Measurements from ENCODE around the gene ZNF407.

Gene ZNF407

GRCh38 chr18:74788657-74789056 is 191.0 kb downstream of the ZNF407 start:
- Mint-ChIP-seq H3K27me3 (no peaks in the 10 kb centered on the region), H3K27ac (no peak overlapping the region), H3K4me1 (no peaks in the 10 kb centered on the region), H3K4me3 (no peak overlapping the region), H3K9me3 (no peaks in the 10 kb centered on the region), H3K36me3 (peaks cover 45% of the 10 kb centered on the region)
- ATAC-seq: no peak

DNA sequence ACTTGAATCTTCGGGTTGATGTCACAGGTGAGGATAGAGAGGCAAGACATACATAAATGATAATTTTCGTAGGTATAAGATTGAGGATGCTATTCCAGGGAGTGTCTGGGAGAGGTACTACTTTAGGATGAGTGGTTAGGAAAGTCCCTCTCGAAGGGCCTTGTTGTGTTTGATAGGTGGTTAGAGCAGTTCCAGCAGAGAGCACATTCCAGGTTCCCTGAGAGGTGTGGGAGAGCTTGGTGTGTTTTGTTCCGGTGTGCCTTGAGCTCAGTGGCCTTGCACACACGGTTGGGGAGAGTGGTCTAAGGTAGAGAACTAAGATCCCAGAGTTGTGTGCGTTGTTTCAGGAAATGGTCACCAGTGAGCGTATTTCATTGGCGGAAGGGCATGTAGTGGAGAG is 191.4 kb downstream of the ZNF407 start:
- Mint-ChIP-seq H3K4me1 (no peaks in the 10 kb centered on the region), H3K9me3 (no peaks in the 10 kb centered on the region), H3K36me3 (peaks cover 45% of the 10 kb centered on the region), H3K4me3 (no peak overlapping the region), H3K27me3 (no peaks in the 10 kb centered on the region), H3K27ac (no peak overlapping the region)
- ATAC-seq: no peak

GRCh38 chr18:74790451-74790850 is 192.8 kb downstream of the ZNF407 start:
- H3K9me3 Mint-ChIP-seq: no peaks in the 10 kb centered on the region
- no peak for ATAC-seq
- no peak overlapping the region for H3K27ac Mint-ChIP-seq
- H3K4me1 Mint-ChIP-seq: no peaks in the 10 kb centered on the region
- H3K36me3 Mint-ChIP-seq: peaks cover 36% of the 10 kb centered on the region
- no peaks in the 10 kb centered on the region for H3K27me3 Mint-ChIP-seq
- H3K4me3 Mint-ChIP-seq: no peak overlapping the region

DNA sequence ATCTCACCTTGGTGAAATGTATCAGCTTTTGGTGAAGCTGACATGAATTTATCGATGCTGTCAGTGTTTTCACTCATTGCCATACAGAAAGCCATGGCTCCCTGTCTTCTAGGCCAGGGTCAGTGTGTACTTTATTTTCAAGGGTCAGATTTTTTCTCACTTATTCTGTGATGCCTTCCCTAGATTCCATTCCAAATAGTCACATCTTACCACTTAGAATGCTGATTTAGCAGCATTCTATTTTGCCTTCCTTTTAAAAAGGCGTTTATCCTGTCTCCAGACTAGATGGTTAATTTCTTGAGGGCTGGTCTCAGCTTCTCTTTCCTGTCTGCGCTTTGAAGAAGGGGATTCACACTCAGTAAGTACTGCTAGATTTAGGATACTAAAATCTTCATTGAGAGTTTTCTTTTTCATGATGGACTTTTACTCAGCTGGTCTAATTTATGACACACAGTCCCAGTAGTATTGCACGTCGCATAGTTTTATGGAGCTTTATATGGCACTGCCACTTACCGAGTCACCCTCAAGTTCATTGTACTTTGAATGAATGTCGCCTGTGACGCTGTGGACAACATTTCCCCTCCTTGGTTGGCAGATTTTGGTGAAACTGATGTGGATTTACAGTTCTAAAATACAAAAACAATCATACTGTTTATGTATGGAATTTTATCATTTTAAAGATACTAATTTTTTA is 194.0 kb downstream of the ZNF407 start:
- H3K36me3 Mint-ChIP-seq: peaks cover 28% of the 10 kb centered on the region
- H3K4me3 Mint-ChIP-seq: no peak overlapping the region
- no peaks in the 10 kb centered on the region for H3K27me3 Mint-ChIP-seq
- H3K4me1 Mint-ChIP-seq: peaks cover 2% of the 10 kb centered on the region
- ATAC-seq: no peak
- no peaks in the 10 kb centered on the region for H3K9me3 Mint-ChIP-seq
- H3K27ac Mint-ChIP-seq: no peak overlapping the region

GRCh38 chr18:74793746-74794145 is 196.1 kb downstream of the ZNF407 start:
- H3K27me3 Mint-ChIP-seq: no peaks in the 10 kb centered on the region
- peaks cover 20% of the 10 kb centered on the region for H3K36me3 Mint-ChIP-seq
- no peak overlapping the region for H3K27ac Mint-ChIP-seq
- no peak for ATAC-seq
- peaks cover 21% of the 10 kb centered on the region for H3K4me1 Mint-ChIP-seq
- H3K4me3 Mint-ChIP-seq: no peak overlapping the region
- no peaks in the 10 kb centered on the region for H3K9me3 Mint-ChIP-seq

GRCh38 chr18:74795751-74796150 is 198.1 kb downstream of the ZNF407 start:
- H3K4me1 Mint-ChIP-seq: peaks cover 21% of the 10 kb centered on the region
- ATAC-seq: no peak
- peaks cover 7% of the 10 kb centered on the region for H3K36me3 Mint-ChIP-seq
- H3K27ac Mint-ChIP-seq: no peak overlapping the region
- H3K27me3 Mint-ChIP-seq: no peaks in the 10 kb centered on the region
- no peak overlapping the region for H3K4me3 Mint-ChIP-seq
- no peaks in the 10 kb centered on the region for H3K9me3 Mint-ChIP-seq

DNA sequence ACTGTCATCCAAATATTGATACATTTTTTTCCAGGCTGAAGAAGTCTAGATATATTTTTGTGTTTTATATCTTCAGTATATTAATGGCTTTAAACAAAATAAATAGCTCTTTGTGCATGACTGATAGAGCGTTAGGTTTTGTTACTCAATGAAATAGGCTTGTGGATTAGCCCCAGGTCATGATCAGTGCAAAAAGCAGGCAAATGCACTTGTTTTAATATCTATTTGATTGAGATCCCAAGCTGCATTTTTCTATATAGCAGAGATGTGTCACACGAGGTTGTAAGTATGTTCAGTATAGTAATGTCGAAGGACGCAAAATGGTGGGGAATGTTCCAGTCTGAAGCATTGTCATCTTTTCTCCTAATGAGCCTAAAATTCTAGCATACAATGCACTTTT is 198.5 kb downstream of the ZNF407 start:
- Mint-ChIP-seq H3K27me3 (no peaks in the 10 kb centered on the region), H3K27ac (no peak overlapping the region), H3K36me3 (peaks cover 7% of the 10 kb centered on the region), H3K4me3 (no peak overlapping the region), H3K4me1 (peaks cover 21% of the 10 kb centered on the region), H3K9me3 (no peaks in the 10 kb centered on the region)
- ATAC-seq: no peak

GRCh38 chr18:74796841-74797576 is 199.3 kb downstream of the ZNF407 start:
- Mint-ChIP-seq H3K9me3 (no peaks in the 10 kb centered on the region), H3K4me3 (no peak overlapping the region), H3K27me3 (no peaks in the 10 kb centered on the region), H3K36me3 (no peaks in the 10 kb centered on the region), H3K4me1 (peaks cover 21% of the 10 kb centered on the region), H3K27ac (no peak overlapping the region)
- ATAC-seq: no peak

DNA sequence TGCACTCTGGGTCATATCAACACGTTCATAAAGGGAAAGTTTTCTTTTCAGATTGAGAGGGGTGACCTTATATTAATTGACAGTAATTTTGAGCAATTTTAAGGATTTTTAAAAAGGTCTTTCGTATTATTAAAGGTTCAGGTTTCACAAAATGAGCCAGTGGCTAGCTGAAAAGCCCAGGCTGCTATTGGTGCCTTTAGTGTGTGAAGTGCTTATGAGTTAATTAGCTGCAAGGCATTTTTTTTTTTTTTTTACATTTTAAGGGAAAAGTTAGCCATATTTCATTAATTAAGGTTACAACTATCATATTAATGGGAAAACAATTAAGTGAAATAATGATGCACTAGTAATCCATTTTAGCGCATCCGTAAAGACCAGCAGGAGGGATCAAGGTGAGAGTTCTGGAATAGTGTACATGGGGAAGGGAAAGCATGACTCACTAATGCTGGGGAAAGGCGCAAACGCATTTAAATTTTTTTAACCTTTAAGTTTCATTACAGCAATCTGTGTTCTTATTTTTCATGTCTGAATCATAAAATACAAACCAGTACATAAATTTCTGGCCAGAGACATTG is 200.0 kb downstream of the ZNF407 start:
- no peaks in the 10 kb centered on the region for H3K36me3 Mint-ChIP-seq
- H3K9me3 Mint-ChIP-seq: no peaks in the 10 kb centered on the region
- H3K27ac Mint-ChIP-seq: no peak overlapping the region
- H3K27me3 Mint-ChIP-seq: no peaks in the 10 kb centered on the region
- no peak overlapping the region for H3K4me3 Mint-ChIP-seq
- peaks cover 21% of the 10 kb centered on the region for H3K4me1 Mint-ChIP-seq
- ATAC-seq: no peak

DNA sequence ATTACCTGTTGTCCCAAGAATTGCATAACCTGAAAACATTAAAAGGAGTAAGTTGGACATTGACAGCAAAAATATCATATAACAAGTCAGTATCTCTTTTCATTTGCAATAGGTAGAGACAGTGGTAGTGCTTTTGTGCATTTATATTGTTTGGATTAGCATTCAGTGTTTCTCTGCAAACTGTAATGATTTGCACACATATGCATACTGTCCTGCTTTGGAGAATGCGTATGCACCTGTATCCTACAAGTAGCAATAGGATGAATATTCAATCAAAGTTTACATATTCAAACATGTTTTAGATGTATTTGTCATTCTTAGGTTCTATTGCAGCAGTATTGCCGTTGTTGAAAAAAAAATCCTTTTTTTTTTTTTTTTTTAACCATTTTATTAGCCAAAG is 201.9 kb downstream of the ZNF407 start:
- no peaks in the 10 kb centered on the region for H3K36me3 Mint-ChIP-seq
- H3K27ac Mint-ChIP-seq: no peak overlapping the region
- no peaks in the 10 kb centered on the region for H3K9me3 Mint-ChIP-seq
- H3K4me1 Mint-ChIP-seq: peaks cover 21% of the 10 kb centered on the region
- H3K4me3 Mint-ChIP-seq: no peak overlapping the region
- no peak for ATAC-seq
- H3K27me3 Mint-ChIP-seq: no peaks in the 10 kb centered on the region

- H3K27me3 Mint-ChIP-seq: no peaks in the 10 kb centered on the region
Observed at GRCh38 chr18:74800098-74800497, 202.4 kb downstream of the ZNF407 start.

GRCh38 chr18:74803117-74803516 is 205.4 kb downstream of the ZNF407 start:
- no peak overlapping the region for H3K4me3 Mint-ChIP-seq
- H3K27me3 Mint-ChIP-seq: no peaks in the 10 kb centered on the region
- no peak for ATAC-seq
- peaks cover 25% of the 10 kb centered on the region for H3K4me1 Mint-ChIP-seq
- H3K9me3 Mint-ChIP-seq: no peaks in the 10 kb centered on the region
- H3K27ac Mint-ChIP-seq: no peak overlapping the region
- no peaks in the 10 kb centered on the region for H3K36me3 Mint-ChIP-seq

More at GRCh38 chr18:74800098-74800497, 202.4 kb downstream of the ZNF407 start:
- Mint-ChIP-seq H3K36me3 (no peaks in the 10 kb centered on the region), H3K9me3 (no peaks in the 10 kb centered on the region), H3K4me3 (no peak overlapping the region), H3K27ac (no peak overlapping the region), H3K4me1 (peaks cover 26% of the 10 kb centered on the region)
- no peak for ATAC-seq

DNA sequence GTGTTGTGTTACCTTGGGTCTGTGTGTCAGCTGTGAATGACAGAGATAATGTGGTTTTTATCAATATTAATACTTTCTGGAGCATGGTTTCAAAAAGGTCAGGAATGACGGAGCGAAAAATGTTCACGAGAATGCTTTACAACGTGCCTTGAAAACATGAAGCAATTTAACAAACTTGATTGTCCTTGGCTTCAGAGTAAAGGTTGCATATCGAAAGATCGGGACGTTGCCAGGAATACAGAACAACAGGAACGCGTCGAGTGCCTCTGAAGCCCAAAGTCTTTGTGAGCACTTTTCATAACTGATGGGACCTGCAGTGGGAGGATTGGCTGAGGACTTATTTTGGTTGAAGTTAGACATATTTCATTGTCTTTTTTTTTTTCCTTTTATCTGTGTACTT is 206.1 kb downstream of the ZNF407 start:
- no peaks in the 10 kb centered on the region for H3K9me3 Mint-ChIP-seq
- no peak for ATAC-seq
- no peaks in the 10 kb centered on the region for H3K36me3 Mint-ChIP-seq
- peaks cover 21% of the 10 kb centered on the region for H3K4me1 Mint-ChIP-seq
- H3K27me3 Mint-ChIP-seq: no peaks in the 10 kb centered on the region
- H3K27ac Mint-ChIP-seq: no peak overlapping the region
- H3K4me3 Mint-ChIP-seq: no peak overlapping the region

GRCh38 chr18:74804677-74805076 is 207.0 kb downstream of the ZNF407 start:
- no peak overlapping the region for H3K27ac Mint-ChIP-seq
- H3K9me3 Mint-ChIP-seq: no peaks in the 10 kb centered on the region
- no peaks in the 10 kb centered on the region for H3K27me3 Mint-ChIP-seq
- H3K4me3 Mint-ChIP-seq: no peak overlapping the region
- peaks cover 21% of the 10 kb centered on the region for H3K4me1 Mint-ChIP-seq
- no peak for ATAC-seq
- H3K36me3 Mint-ChIP-seq: no peaks in the 10 kb centered on the region

GRCh38 chr18:74806073-74806472 is 208.4 kb downstream of the ZNF407 start:
- Mint-ChIP-seq H3K9me3 (no peaks in the 10 kb centered on the region), H3K4me3 (no peak overlapping the region), H3K36me3 (peaks cover 5% of the 10 kb centered on the region), H3K27me3 (no peaks in the 10 kb centered on the region), H3K27ac (peak overlapping the region; percentile 56), H3K4me1 (peaks cover 21% of the 10 kb centered on the region)
- ATAC-seq: no peak

Measured in stimulated activated memory B cell treated with anti-CD40 and anti-IgM and Interleukin-4, amounts not matched to agents 10 μg/mL and 1 μg/mL and 100 μg/mL, for 72 hours (primary cell).